GM10248 (cell line): Measurements from ENCODE around the gene SPTBN1.

Experiments used
- CTCF ChIA-PET: fragments of 300-600 bp; sonication (Branson Sonifier 250); formaldehyde crosslinking; extraction: SDS; loops from one replicate; lab custom pipeline; 2021; ENCODE audit warnings: antibody characterized with exemption; lab: Yijun Ruan, JAX
- POLR2A ChIA-PET: fragments of 350-650 bp; sonication (Branson Sonifier 250); formaldehyde crosslinking; extraction: SDS; loops from one replicate; lab custom pipeline; 2020; ENCODE audit warnings: antibody characterized with exemption; lab: Yijun Ruan, JAX
- DNase-seq: peaks from one replicate; pipeline ENCODE4 v3.0.0; 2012; ENCODE audit errors: extremely low spot score
- CTCF ChIP-seq: IDR thresholded peaks from 2 replicates; pipeline ENCODE4 v1.5.1; 2012; ENCODE audit warnings: mild to moderate bottlenecking, low read depth; ENCODE audit errors: extremely low read depth, missing control alignments, control extremely low read depth

The SPTBN1 gene

GRCh38 chr2:54471221-54471711 is 15.1 kb downstream of the SPTBN1 start:
- CTCF ChIA-PET: interaction anchor here (1.5 kb wide), 1 partner anchor 9 kb away, joined by 7 read pairs; no protein-coding TSS in a partner anchor
- TF ChIP-seq CTCF: no peak
- DNase-seq: peak; percentile 39
- POLR2A ChIA-PET: no interaction called here

- ChIA-PET POLR2A (no interaction called here), CTCF (interaction anchor here (1.2 to 1.6 kb wide), 3 partner anchors 10 to 366 kb away, joined by 3 to 4 read pairs (median 3); no protein-coding TSS in a partner anchor)
- no peak for DNase-seq
- TF ChIP-seq CTCF: no peak
Measured at GRCh38 chr2:54473851-54474250, 17.7 kb downstream of the SPTBN1 start.

- no peak for TF ChIP-seq CTCF
- ChIA-PET POLR2A (no interaction called here), CTCF (interaction anchor here (1.6 kb wide), 1 partner anchor 8 kb away, joined by 4 read pairs; no protein-coding TSS in a partner anchor)
- DNase-seq: no peak
Measured at GRCh38 chr2:54475285-54475684, 19.2 kb downstream of the SPTBN1 start.

GRCh38 chr2:54475919-54476318 is 19.8 kb downstream of the SPTBN1 start:
- ChIA-PET POLR2A (no interaction called here), CTCF (no interaction called here)
- TF ChIP-seq CTCF: no peak
- no peak for DNase-seq

GRCh38 chr2:54476852-54477251 is 20.7 kb downstream of the SPTBN1 start:
- TF ChIP-seq CTCF: no peak
- no peak for DNase-seq
- ChIA-PET CTCF (no interaction called here), POLR2A (no interaction called here)

GRCh38 chr2:54477896-54478295 is 21.8 kb downstream of the SPTBN1 start:
- no peak for TF ChIP-seq CTCF
- CTCF ChIA-PET: no interaction called here
- DNase-seq: no peak
- POLR2A ChIA-PET: no interaction called here
